T1000 (cell line): ENCODE measurements around the gene VPS35.

Experiments used
- DNase-seq: peaks from one replicate; lab custom pipeline; 2025; ENCODE audit warnings: mixed read lengths; lab: John Stamatoyannopoulos, UW

VPS35 gene

GRCh38 chr16:46688654-46689364 lies at the start of gene VPS35:
Gene VPS35 (minus strand): TSS chr16:46689178. CDS start chr16:46689133, 45 bp downstream.
- peak; percentile 95 for DNase-seq

DNA sequence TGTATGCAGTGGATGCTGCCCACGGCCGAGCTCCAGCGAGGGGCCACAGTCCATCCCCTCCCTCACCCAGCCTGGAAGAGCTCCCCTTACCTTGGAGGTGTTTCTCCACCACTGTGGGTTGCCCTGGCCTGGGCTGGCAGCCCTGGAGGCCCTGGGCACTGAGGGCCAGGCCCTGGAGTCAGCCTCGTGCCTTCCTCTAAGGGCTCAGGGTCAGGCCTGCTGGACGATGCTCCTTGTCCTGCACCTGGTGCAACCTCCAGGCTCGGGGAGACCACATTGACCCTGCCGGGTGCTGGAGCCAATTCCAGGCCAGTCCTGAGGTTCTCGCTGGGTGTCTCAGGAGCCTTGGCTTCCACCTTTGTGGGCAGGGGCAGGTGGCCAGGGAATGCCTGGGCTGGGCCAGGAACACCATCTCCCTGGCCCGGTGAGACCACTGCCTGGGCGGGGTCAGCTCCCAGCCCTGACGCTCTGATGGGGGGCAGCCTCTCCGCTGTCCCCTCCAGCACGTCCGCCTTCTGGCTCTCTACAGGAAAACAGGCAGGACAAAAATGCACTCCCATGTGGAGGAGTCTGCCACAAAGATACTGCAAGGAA lies 48.7 kb upstream of the VPS35 start:
- no peak for DNase-seq

GRCh38 chr16:46736695-46737094 lies 47.7 kb upstream of the VPS35 start:
- DNase-seq: no peak

- DNase-seq: no peak
Observed at GRCh38 chr16:46733319-46733830, 44.4 kb upstream of the VPS35 start.

DNA sequence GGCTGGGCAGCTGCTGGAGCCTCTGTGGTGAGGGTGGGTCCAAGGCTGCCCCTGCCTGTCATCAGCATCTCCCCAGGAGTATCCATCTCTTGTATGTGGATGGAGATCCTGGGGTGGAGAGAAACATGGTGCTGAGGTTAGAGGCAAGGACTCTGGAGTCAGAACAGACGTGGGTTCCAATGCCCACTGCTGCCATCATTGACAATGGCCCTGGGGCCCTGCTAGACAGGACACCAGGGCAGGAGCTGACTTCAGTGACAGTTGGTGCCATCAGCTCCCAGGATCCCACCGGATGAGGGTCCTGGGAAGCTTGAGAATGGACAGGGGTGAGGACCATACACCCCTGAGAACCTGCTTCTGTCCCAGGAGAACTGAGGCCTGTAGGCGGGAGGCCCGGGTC lies 43.6 kb upstream of the VPS35 start:
- no peak for DNase-seq

- DNase-seq: no peak
Observed at GRCh38 chr16:46731691-46732555, 42.9 kb upstream of the VPS35 start.

DNA sequence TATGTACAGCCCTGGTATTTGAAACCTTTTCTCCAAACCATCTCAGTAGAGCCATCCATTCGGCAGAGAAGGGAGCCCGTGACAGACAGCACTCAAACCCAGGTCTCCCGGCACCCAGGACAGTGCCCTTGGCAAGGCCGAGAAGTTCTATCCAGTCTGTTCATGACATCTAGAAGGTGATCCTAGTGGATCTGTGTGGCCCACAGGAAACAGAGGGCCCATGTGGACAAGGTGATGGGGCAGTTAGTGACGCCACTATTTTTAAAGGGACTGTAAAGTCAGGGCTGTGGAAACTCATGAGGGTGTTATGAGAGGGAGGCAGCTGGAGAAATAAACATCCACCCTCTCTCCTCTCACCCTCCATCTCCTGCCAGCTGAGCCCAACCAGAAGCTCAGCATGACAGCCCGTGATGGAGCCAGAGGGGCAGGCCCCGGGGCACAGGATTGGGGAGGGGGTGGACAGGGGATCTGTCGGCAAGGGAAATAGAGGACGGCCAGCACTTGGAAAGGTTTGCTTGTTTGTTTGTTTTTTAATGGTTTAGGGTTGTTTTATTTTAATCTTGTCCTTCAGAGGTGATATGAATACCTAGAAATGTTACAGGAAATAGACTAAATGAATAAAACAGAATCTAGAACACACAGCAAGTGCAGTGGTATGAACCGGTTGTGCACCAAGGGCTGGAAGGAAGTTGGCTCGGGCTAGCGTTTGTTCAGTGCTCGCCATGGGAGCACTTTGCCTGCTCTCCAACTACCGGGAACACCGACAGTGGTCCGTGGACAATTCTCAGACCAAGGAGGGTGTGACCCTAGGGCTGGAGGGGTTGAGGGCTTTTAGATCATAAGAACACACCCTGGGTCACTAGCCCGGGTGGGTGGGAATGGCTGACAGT lies 42.1 kb upstream of the VPS35 start:
- DNase-seq: no peak

DNA sequence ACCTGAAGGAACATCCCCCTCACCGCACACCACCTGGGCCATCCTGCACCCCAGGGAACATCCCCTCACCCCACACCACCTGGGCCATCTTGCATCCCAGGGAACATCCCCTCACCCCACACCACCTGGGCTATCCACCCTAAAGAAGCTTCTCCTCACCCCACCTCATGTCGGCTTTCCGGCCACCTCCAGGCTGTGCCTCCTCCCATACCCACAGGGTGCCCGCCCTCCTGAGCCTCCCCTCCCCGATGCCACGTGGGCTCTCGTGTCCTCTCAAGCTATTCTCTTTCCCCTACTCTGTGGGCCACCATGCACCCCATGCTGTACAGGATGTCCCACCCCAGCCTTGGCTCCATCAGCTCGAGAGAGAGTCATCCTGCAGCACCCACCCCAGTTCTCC lies 41.1 kb upstream of the VPS35 start:
- DNase-seq: no peak

DNA sequence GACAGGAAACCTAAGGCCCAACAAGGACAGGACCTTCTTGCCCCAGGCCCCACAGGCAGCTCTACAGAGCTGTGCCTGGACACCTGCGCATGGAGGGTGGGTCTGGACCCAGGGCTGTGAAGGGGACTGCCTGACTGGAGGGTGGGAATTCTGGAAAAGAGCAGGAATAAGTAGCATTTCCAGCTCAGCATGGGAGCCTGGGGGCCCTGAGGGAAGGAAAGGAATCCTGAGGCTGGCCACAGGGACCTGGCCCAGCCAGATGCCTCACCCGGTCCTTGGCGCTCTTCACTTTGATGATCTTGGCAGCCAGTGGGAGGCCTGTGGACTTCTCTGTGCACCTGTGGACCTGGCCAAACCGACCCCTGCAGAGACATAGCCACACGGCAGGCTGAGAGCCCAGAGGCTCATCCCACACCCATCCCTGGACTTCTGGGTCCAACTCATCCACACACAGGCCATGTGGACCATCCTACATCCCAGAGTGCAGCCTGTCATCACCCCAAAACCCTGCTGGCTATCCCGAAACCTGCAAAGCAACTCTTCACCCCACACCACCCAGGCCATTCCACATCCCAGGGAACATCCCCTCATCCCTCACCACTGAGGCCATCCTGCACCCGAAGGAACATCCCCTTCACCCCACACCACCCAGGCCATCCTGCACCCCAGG lies 40.5 kb upstream of the VPS35 start:
- no peak for DNase-seq

GRCh38 chr16:46728806-46729205 lies 39.8 kb upstream of the VPS35 start:
- DNase-seq: no peak

- no peak for DNase-seq
Observed at GRCh38 chr16:46727630-46728029, 38.7 kb upstream of the VPS35 start.

DNA sequence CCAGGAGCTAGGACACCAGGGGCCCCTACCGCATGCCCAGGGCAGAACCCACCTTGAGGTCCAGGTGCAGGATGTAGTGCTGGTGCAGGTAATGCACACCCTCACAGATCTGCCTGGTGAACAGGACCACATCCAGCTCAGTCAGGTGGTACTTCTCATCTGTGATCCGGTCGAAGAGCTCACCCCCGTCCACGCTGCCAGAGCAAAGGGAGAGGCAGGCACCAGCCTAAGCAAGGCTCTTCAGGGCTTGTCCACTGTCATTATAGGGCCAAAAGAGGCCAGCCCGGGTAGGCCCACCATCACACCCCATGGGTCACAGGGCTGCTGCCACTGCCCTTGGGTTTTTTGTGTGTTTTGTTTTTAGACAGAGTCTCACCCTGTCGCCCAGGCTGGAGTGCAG lies 38.2 kb upstream of the VPS35 start:
- no peak for DNase-seq

GRCh38 chr16:46721885-46722284 lies 32.9 kb upstream of the VPS35 start:
- DNase-seq: no peak

DNA sequence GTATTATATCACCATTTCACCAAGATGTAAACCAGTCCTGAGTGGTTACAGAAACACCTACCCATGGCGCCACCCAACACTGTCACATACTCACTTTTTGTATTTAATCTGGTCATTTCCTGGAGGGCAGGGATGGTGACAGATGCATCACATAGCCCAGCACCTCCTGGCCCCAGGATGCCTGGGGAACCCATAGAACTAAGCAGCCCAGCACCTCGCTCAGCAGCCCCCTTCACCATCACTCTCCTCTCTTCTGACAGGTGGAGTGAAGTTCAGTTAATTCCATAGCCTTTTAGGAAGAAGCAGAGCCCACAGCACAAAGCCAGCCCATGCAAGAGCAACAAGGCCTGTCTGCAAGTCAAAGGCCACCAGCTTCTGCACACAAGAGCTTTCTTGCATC lies 31.6 kb upstream of the VPS35 start:
- DNase-seq: no peak

DNA sequence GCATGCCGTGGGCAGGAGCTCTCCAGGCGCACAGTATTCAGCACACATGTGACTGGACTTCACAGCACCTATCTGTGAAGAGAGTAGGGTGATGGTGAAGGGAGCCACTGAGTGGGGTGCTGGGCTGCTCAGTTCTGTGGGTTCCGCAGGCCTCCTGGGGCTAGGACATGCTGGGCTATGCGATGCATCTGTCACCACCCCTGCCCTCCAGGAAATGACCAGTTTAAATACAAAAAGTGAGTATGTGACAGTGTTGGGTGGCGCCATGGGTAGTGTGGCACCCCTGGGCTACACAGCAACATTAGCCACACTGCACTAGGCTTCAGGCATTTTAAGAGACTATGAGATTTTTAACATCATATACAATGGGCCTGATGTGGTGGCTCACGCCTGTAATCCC lies 30.6 kb upstream of the VPS35 start:
- DNase-seq: no peak

DNA sequence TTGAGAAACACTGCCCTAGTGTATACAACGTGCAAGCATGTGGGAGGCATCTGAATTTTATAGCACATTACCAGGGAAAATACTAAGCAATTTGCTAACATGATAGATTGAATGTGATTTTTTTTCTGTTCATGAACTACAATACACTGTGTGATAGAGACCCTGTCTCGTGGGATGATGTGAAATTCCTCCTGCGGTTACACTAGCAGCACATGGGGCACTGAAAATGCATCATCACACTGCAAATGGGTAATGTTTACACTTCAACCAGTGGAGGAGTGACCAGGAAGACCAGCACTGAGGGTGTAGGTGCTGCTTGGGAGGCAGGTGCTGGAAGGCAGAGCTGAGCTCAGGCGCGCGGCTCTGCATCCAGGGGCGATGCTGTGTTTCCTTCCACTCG lies 29.2 kb upstream of the VPS35 start:
- DNase-seq: no peak

DNA sequence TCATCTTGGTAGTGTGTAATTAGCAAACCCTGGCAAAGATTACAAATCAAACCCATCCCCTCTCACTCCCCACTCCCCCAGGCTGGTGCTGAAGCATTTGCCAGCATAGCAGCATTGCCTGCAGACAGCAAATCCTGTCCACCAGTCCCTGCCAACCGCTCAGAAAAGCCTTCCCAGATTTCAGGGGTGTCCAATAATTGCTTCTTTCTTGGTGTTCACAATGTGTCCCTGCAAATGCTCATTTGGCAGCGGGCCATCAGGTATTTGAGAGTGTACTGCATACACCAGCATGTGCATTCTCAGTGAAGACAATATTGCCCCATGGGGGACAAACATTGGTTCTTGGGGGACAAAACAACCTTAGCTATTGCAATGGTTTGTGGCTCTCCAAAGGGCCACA lies 28.7 kb upstream of the VPS35 start:
- no peak for DNase-seq

DNA sequence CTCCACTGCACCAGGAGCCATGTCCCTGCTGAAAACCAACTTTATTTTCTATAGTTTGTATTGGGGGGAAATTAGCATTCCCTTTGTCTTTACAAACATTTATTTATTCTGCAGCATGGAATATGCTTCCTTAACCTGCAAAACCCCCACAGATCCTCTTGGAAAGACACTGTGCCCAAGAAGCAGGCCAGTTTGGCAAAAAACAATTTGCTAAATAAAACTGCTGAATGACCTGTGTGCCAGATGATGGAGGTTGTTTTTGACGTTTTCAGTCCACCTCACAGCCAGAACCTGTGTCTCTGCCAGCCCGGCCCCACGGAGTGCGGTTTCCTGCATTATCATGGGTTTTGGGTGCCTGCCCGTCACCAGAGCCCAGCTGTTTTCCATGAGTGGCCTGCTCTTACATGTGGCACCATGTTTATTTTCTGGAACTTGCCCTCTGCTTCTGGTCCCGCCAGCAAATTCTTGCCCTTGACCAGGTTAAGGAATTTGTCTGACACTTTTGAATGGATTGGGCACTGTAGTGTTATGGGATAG lies 26.9 kb upstream of the VPS35 start:
- DNase-seq: no peak

DNA sequence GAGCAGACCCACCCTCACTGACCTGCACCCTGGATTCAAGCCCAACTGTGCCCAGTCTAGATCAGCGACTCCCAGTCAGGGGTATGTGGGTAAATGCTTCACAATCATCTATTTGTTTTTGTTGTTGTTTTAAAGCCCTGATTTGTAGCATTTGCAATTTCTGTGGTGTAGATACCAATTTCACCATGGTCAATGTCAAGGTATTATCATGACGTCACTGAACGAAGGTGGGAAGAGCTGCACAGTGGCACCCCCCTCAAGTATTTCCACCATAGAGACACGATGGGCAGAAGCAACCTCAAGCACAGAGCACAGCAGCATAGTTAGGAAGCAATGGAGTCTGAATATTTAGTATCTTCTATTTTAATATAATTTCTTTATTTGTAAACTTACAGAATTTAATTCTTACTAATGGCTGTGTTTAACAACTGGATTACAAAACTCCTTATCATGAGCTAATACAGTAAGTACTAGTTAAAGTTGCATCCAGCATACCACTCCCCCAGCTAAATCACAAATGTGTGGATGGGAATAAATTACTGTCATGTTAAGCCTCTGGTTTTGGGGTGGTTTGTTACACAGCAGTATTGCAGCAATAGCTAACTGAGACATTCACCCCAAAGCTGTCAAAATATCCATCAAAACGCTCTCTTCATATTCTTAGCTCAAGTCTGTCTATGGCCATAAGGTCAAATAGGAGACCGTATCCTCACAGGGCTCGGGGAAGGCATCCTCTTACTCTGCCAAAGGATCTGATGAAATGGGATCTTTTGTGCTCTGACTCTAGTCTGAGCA lies 26.0 kb upstream of the VPS35 start:
- no peak for DNase-seq

DNA sequence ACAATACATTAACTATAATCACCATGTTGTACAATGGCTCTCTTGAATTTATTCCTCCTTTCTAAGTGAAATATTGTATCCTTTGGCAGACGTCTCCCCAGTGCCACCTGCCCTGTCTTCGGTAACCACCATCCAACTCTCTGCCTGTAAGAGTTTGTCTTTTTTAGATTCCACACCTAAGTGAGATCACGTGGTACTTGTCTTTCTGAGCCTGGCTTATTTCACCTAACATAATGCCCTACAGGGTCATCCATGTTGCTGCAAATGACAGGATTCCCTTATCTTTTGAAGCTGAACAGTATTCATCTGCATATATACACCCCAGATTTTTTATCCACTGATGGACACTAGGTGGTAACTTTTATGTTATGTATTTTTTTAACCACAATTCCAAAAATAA lies 24.7 kb upstream of the VPS35 start:
- DNase-seq: no peak
